Stimulated activated CD4-positive, alpha-beta T cell treated with anti-CD3 and anti-CD28 coated beads, Interleukin-12 subunit alpha, Interleukin-12 subunit beta, amount 100 ng/mL, for 4 hours (primary cell): ENCODE results near the gene MYG1.
"Not testable (repeated sequence)": the region's sequence is repeated elsewhere in the genome, so short reads cannot be mapped to it uniquely, and the experiment has no call there.

Experiments
- DNase-seq: peaks from one replicate; pipeline ENCODE4 v3.0.0-alpha.2; 2020

Gene MYG1

GRCh38 chr12:53287741-53288216, 11.7 kb upstream of the MYG1 start:
- DNase-seq, result peak; percentile 69

GRCh38 chr12:53288322-53288721, 11.2 kb upstream of the MYG1 start:
- no peak for DNase-seq

DNA sequence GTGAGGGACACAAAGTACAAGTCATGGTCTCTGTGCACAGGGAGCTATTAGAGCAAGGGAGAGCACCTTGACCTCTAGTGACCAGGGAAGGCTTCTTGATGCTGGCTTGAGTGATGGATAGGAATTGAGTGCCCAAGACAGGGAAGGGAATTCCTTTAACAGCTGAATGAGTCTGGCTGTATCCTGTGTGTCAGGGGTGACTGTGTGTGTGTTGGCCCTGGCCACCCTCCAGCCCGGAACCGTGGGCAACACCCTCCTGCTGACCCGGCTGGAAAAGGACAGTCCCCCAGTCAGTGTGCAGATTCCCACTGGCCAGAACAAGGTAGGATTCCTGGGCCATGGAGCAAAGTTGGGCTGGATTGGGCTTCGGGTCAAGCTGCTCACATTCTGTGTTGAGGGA, 9.6 kb upstream of the MYG1 start:
- no peak for DNase-seq

GRCh38 chr12:53290661-53291060, 8.8 kb upstream of the MYG1 start:
- DNase-seq, result no peak

GRCh38 chr12:53292426-53292825, 7.1 kb upstream of the MYG1 start:
- no peak for DNase-seq

DNA sequence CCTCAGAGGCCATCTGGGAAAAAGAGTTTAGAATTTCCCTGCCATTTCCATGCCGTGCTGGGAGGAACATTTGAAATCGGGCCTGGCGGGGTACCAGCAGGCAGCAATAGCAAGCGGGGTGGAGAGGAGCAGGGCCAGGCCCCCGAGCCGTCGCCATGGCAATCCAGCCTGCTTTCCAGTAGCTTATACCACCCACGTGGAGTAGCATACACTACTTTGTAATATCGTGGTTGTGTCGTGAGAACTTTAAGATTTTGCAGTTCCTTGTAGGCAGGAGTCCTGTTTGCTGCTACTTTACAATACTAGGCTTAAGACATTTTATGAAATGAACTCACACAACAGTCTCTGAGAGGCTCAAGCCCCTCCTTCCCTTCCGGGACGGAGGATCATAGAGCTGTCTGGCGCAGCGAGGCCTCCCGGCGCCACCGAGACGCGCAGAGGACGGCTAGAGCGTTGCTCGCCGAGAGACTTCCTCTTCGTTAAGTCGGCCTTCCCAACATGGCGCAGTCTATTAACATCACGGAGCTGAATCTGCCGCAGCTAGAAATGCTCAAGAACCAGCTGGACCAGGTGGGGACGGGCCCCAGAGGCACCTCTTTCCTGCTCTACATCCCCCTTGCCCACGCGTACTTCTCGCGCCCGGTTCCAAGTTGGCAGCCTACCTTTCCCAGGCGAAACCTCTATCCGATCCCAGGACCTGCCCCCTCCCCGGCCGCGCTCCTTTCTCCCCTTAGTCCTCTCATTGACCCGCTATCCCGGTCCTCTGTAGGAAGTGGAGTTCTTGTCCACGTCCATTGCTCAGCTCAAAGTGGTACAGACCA, 4.2 kb upstream of the MYG1 start, which contains the start of gene PFDN5:
TSS of gene PFDN5 (plus strand) at position 473 of the 821 bp plus-strand sequence. CDS start at position 499, 26 bp downstream.
- peak; percentile 79 for DNase-seq

- no peak for DNase-seq
These were observed 3.6 kb upstream of the MYG1 start for GRCh38 chr12:53295891-53296219.

DNA sequence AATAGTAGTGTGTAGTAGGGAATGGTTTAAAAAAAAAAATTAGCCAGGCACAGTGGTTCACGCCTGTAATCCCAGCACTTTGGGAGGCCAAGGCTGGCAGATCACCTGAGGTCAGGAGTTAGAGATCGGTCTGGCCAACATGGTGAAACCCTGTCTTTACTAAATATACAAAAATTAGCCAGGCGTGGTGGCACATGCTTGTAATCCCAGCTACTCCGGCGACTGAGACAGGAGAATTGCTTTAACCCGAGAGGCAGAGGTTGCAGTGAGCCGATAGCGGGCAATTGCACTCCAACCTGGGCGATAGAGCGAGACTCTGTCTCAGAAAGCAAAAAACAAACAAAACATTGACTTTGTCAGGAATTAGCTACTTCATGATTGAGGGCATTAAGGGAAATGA, 2.4 kb upstream of the MYG1 start:
- not testable (repeated sequence) for DNase-seq

- no peak for DNase-seq
These were observed 1.3 kb upstream of the MYG1 start for GRCh38 chr12:53298164-53298563.

- no peak for DNase-seq
These were observed 418 bp upstream of the MYG1 start for GRCh38 chr12:53299101-53299453.

DNA sequence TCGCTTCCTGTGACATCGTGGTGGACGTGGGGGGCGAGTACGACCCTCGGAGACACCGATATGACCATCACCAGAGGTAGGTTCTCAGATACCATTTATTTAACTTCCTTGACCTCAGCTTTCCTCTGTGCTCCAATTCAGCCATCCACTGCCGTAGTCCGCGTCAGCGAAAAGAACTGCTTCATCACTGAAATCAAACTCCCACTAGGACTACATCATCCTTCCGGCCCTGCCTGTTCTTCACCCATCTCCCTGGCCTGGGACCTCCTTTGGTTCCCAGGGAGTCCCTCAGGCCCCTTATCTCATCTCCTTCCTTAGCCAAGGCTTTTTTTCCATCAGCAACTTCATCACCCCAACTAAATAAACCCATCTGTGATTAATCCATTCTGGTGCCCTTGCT, 692 bp downstream of the MYG1 start:
- no peak for DNase-seq

- no peak for DNase-seq
These were observed 3.4 kb downstream of the MYG1 start for GRCh38 chr12:53302903-53303302.

GRCh38 chr12:53306826-53307225, 7.3 kb downstream of the MYG1 start:
- no peak for DNase-seq

- no peak for DNase-seq
These were observed 8.8 kb downstream of the MYG1 start for GRCh38 chr12:53308276-53308675.

- DNase-seq, result no peak
These were observed 14.5 kb downstream of the MYG1 start for GRCh38 chr12:53313996-53314395.

- DNase-seq, result no peak
These were observed 21.1 kb downstream of the MYG1 start for GRCh38 chr12:53320352-53321195.

GRCh38 chr12:53324113-53324778, 24.8 kb downstream of the MYG1 start:
- DNase-seq, result peak; percentile 50

DNA sequence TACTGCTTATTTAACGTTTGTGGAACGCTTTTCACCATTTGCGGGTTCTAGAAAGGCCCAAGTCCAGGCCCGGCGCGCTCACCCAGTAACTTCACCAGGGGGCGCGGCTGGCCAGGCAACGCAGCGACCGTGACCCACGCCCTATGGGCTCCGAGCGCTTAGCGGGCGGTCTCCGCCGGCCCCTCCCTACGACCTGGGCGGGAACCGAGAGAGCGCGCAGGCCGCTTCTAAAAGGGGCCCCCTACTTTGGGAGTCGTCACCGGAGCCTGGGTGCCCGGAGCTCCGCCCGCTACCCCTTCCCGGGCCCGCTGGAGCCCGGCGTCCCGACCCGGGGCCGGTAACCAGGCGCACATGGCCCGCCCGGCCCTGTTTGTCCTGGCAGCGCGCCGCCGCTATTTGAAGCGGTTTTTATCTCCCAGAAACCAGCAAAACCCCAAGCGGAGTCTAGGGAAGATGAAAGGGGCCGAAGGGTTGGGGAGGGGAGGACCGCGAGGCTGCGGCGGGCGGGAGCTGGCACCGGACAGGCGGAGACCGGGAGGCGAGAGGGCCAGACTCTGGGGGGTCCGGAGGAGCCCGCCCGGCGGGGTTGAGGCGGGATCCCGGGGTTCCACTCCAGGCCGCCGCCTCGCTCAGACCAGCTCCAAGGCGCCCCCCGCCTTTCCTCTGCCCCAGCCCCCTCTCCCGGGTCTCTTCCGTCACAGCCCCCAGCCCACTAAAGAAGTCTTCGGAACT, 25.4 kb downstream of the MYG1 start:
- peak; percentile 87 for DNase-seq

DNA sequence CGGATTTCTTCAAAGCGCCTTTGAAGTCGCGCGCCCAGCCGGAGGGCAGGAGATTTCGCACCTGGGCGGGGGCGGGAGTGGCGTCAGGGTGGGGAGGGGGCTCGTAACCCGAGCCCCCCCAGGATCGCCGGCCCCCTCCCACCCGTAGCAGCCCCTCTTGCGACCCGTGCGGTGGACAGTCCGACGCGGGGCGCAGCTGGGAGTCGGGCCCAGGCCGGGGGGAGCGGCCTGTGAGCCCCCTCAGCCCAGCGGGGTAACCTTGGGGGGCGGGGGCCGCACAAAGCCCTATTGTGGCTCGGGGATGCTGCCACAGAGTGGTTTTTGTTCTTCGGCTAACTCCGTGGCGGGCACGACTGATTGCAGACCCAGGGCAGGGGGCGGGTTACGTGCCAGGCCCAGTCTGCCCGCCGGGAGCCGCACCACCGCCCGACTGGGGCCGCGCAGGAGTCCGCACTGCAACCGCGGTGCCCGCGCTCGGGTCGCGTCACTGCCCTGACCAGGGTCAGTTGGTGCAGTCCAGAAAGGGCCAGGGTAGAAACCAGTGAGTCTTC, 26.1 kb downstream of the MYG1 start:
- peak; percentile 20 for DNase-seq

DNA sequence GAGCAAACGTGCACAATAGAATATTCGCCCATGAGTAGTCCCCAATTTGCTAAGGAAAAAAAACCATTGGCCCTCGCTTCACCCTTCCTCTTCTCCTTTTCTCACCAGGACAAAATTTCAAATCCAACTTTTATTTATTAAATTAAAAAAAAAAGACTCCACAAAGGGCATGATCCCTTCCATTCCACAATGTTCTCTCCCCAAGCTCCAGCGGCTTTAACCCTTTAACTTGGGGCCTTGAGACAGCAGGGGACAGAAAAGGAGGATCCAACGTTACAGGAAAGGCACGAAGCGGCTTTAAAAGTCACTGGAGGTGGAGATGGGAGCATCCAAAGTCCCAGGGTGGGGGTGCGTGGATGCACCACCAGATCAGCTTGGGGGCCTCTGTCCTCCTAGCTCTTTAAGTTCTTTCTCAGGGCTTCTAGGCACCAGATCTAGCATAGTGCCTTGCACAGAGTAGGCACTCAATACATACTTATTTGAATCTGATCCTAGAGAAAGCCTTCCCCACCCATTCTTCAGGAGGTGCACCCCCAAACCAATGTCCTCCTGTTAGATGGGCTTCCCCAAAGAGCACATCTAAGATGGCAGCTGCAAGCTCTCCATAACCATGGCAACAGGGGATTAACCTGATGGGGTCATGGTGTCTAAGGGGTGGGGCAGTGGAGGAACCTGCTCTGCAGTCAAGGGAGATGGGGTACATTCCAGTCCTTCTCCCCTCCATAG, 27.1 kb downstream of the MYG1 start:
- no peak for DNase-seq

DNA sequence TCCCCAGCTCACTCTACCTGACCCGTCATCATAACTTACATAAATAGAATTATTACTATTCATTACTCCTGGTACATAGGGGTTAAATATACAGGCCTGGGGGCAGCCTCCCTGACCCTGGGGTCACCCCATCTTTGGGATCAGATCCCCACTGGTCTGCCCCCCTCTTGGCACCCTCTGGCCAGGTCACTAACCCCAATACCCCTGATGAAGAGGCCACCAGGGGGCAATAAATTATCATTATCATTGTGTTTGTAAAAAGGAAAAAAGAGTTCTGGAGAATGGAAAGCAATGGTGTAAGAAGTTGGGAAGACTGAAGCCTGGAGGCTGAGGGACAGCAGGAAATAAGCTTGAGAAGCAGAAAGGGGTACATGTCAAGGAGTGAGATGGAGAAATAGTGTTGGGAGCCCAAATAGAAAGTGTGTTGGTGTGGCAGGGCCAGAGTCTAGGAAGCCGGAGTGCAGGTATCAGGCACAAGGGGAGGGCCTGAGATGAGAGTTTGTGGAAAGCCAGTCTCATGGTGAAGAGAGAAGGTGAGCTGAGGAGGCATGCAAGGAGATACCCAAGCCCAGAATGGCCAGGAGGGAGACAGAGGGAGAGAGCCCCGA, 28.0 kb downstream of the MYG1 start:
- DNase-seq, result no peak
